Measurements from ENCODE around the gene PPP2CA. TPM values are rescaled to one million over a fixed set of nuclear protein-coding genes. Genes with fewer than 3 reads are reported as not detected.
"Not testable (repeated sequence)": the region's sequence is repeated elsewhere in the genome, so short reads cannot be mapped to it uniquely, and the experiment has no call there.

The PPP2CA gene
- total and polyA plus RNA-seq, 2 experiments from 2014 or later, result 184 to 223 TPM

DNA sequence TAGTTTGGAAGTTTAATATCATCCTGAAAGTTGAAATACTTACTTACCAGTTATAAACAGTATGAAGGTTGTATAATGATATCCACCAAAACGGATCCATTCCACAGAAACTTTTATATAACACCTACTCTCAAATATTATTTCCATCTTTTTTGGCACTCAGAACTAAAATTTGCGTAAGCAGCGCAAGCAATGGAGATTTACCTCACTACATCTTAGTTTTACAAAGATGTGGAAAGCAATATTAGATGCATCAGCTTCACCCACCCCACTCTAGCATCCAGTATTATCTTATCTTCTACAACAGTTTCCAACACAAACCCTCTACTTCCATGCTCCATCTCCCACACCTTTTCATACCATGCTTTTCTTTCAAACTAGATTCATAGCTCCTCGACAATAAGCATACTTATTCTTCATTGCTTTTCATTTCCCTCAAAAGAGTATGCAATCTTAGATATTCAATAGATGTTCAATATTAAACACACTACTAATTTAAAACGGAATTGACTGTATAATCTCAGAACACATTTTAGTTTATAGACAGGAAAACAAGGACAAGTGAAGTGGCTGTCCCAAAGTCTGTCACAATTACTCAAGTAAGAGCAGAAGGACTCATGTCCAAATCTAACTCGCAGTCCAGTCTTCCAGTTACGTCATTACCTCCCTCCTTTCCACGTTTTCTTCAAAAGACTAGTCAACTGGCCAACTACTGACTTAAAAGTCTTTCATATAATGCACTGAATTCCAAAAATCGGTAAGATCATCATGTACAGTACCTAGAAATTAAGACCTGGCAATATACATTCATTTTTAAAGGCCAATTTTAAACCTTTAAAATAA is 2.2 kb downstream of the PPP2CA start:
- Histone ChIP-seq H3K27me3 (replicated peaks; ENCODE audit: insufficient read depth) (no peaks in the 10 kb centered on the region), H3K4me3 (peak overlapping the region; percentile 96), H3K9ac (peak overlapping the region; percentile 100), H3F3A (ENCODE audit: insufficient read depth) (peaks cover 21% of the 10 kb centered on the region), H3K4me1 (ENCODE audit: insufficient read depth) (peaks cover 34% of the 10 kb centered on the region), H4K20me1 (ENCODE audit: insufficient read depth) (peaks cover 33% of the 10 kb centered on the region), H3K4me2 (ENCODE audit: unreplicated experiment) (peak overlapping the region; percentile 91), H3K9me2 (ENCODE audit: insufficient read depth) (no peaks in the 10 kb centered on the region), H3K27ac (peak overlapping the region; percentile 98), H2AFZ (no peak overlapping the region), H3K36me3 (ENCODE audit: low read depth) (no peaks in the 10 kb centered on the region), H3K79me2 (ENCODE audit: insufficient read depth) (peaks cover 86% of the 10 kb centered on the region), H3K9me3 (ENCODE audit: low read depth) (no peaks in the 10 kb centered on the region)
- peak; percentile 61 for DNase-seq
- in situ Hi-C loops (cut with MboI), result no loop called here
- 28 to 29% methylated on average over 9 of the region's 9 CpGs for WGBS, 2 experiments (ENCODE audit: low coverage in 1 of 2, low lambda C conversion rate in 2 of 2, missing lambda C conversion rate in 2 of 2)
- no peak for TF ChIP-seq EZH2 (IDR thresholded peaks at IDR 0.05; ENCODE audit: insufficient read depth, poor library complexity, severe bottlenecking)
- no peak for TF ChIP-seq EZH2phosphoT487 (IDR thresholded peaks at IDR 0.05; ENCODE audit: insufficient read depth, low read depth)

DNA sequence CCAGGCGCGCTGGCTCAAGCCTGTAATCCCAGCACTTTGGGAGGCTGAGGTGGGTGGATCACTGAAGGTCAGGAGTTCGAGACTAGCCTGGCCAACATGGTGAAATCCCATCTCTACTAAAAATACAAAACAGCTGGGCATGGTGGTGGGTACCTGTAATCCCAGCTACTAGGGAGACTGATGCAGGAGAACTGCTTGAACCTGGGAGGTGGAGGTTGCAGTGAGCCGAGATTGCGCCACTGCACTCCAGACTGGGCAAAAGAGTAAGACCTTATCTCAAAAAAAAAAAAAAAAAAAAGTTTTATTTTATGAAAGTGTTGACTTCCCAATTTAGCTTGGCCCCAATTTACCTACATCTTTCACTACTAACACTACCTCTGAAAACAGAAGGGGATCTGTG is 4.2 kb downstream of the PPP2CA start:
- 0 out of 2 replicates have a peak overlapping the region, but pooled peaks have one; percentile 96 for H3K4me3 ChIP-seq
- WGBS, 2 experiments (ENCODE audit: low coverage in 1 of 2, low lambda C conversion rate in 2 of 2, missing lambda C conversion rate in 2 of 2), result 91 to 99% methylated on average over 5 of the region's 5 CpGs
- H3K9me2 ChIP-seq (ENCODE audit: insufficient read depth); DNase-seq; in situ Hi-C loops (cut with MboI); H3K36me3 ChIP-seq (ENCODE audit: low read depth); H3K9me3 ChIP-seq (ENCODE audit: low read depth); H3K27me3 ChIP-seq (replicated peaks; ENCODE audit: insufficient read depth); H2AFZ ChIP-seq: not testable (repeated sequence)
- H4K20me1 ChIP-seq (ENCODE audit: insufficient read depth), result peaks cover 49% of the 10 kb centered on the region
- peaks cover 95% of the 10 kb centered on the region for H3K79me2 ChIP-seq (ENCODE audit: insufficient read depth)
- H3K9ac ChIP-seq, result peak overlapping the region; percentile 100; the same call in 1 of the 2 replicates
- peak overlapping the region; percentile 98 for H3K27ac ChIP-seq
- peaks cover 30% of the 10 kb centered on the region for H3K4me1 ChIP-seq (ENCODE audit: insufficient read depth)
- H3F3A ChIP-seq (ENCODE audit: insufficient read depth), result peaks cover 21% of the 10 kb centered on the region
- H3K4me2 ChIP-seq (ENCODE audit: unreplicated experiment), result peak overlapping the region; percentile 91

DNA sequence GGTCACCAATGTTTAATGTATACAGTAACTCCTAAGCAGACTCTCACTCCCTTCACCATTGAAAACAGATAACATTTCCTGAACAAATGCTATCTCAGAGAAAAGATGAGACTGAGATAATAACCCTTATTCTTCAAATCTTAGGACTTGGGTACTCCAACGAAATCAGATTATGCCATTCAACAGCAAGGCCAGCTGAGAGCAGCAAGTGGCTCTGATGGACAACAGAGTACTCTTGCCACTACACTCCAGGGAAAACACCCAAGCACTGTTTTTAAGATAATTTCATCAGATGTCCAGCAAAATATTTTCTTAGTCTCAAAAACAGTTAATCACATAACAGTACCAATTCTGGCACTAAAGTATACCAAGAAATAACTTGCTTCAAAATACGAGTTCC is 10.1 kb downstream of the PPP2CA start:
- no peak for TF ChIP-seq EZH2 (IDR thresholded peaks at IDR 0.05; ENCODE audit: insufficient read depth, poor library complexity, severe bottlenecking)
- no peak for TF ChIP-seq EZH2phosphoT487 (IDR thresholded peaks at IDR 0.05; ENCODE audit: insufficient read depth, low read depth)
- no peak for DNase-seq
- H3K9ac ChIP-seq, result no peak overlapping the region
- H3K27me3 ChIP-seq (replicated peaks; ENCODE audit: insufficient read depth), result no peaks in the 10 kb centered on the region
- H3K9me3 ChIP-seq (ENCODE audit: low read depth), result no peaks in the 10 kb centered on the region
- no peak overlapping the region for H2AFZ ChIP-seq
- H3K4me2 ChIP-seq (ENCODE audit: unreplicated experiment), result no peak overlapping the region
- H3K4me3 ChIP-seq, result no peak overlapping the region
- H3K79me2 ChIP-seq (ENCODE audit: insufficient read depth), result peaks cover 100% of the 10 kb centered on the region
- H3K27ac ChIP-seq, result no peak overlapping the region
- WGBS, 2 experiments (ENCODE audit: low coverage in 1 of 2, low lambda C conversion rate in 2 of 2, missing lambda C conversion rate in 2 of 2), result 43 to 50% methylated on average over 2 of the region's 2 CpGs
- in situ Hi-C loops (cut with MboI), result no loop called here
- peaks cover 65% of the 10 kb centered on the region for H4K20me1 ChIP-seq (ENCODE audit: insufficient read depth)
- H3F3A ChIP-seq (ENCODE audit: insufficient read depth), result peaks cover 4% of the 10 kb centered on the region
- peaks cover 17% of the 10 kb centered on the region for H3K4me1 ChIP-seq (ENCODE audit: insufficient read depth)
- no peaks in the 10 kb centered on the region for H3K9me2 ChIP-seq (ENCODE audit: insufficient read depth)
- H3K36me3 ChIP-seq (ENCODE audit: low read depth), result no peaks in the 10 kb centered on the region

DNA sequence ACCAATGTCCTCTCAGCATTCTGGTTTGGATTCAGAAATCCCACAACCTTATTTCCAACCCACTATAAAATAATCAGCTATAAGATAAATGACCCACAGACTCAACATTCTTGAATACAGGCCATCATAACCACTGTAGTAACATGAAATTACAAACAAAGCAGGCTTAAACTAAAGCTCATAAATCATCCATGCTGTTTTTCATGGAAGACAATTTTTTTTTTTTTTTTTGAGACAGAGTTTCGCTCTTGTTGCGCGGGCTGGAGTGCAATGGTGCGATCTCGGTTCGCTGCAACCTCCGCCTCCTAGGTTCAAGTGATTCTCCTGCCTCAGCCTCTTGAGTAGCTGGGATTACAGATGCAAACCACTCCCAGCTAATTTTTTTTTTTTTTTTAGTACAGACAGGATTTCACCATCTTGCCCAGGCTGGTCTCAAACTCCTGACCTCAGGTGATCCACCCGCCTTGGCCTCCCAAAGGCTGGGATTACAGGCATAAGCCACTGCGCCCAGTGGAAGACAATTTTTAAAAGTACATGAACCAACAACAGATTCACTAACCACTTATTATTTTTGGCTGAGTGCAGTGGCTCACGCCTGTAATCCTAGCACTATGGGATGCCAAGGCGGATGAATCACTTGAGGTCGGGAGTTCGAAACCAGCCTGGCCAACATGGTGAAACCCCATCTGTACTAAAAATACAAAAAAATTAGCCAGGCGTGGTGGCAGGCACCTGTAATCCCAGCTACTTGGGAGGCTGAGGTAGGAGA is 14.4 kb downstream of the PPP2CA start:
- Histone ChIP-seq H3K79me2 (ENCODE audit: insufficient read depth) (peaks cover 100% of the 10 kb centered on the region), H3K27ac (peak overlapping the region; percentile 24), H4K20me1 (ENCODE audit: insufficient read depth) (peaks cover 78% of the 10 kb centered on the region), H3K4me1 (ENCODE audit: insufficient read depth) (peaks cover 19% of the 10 kb centered on the region)
- H2AFZ ChIP-seq; H3F3A ChIP-seq (ENCODE audit: insufficient read depth); H3K4me2 ChIP-seq (ENCODE audit: unreplicated experiment); H3K9me3 ChIP-seq (ENCODE audit: low read depth); H3K27me3 ChIP-seq (replicated peaks; ENCODE audit: insufficient read depth); in situ Hi-C loops (cut with MboI); H3K36me3 ChIP-seq (ENCODE audit: low read depth); H3K9ac ChIP-seq; H3K9me2 ChIP-seq (ENCODE audit: insufficient read depth); H3K4me3 ChIP-seq: not testable (repeated sequence)
- peak; percentile 69 for DNase-seq
- WGBS, 2 experiments (ENCODE audit: low coverage in 1 of 2, low lambda C conversion rate in 2 of 2, missing lambda C conversion rate in 2 of 2), result 81 to 83% methylated on average over 13 to 14 of the region's 14 CpGs

Data from GM23248 (cell line).